Adrenal gland (tissue), 5 donors: ENCODE data around the gene STRC.

Source experiments
- POLR2A ChIP-seq, 2 donors: fragments of 450-650 bp; IDR thresholded peaks; one replicate each; pipeline ENCODE4 v1.6.1; 2017; ENCODE audit warnings: antibody characterized with exemption in 2 of 2, mild to moderate bottlenecking in 2 of 2, moderate library complexity in 1 of 2
- TF ChIP-seq, protein P1 (sequence below), 6 experiments: fragments of 450-650 bp in 4 of 6; fragments of 200-600 bp in 2 of 6; sonication (generic) in 1 of 6; IDR thresholded peaks; 1 replicate in 5 of 6; 2 replicates in 1 of 6; pipeline versions ENCODE4 v1.5.1 to v1.8.0; 2016 to 2021; ENCODE audit warnings: antibody characterized with exemption in 6 of 6, mild to moderate bottlenecking in 2 of 6, moderate library complexity in 1 of 6
- donor health status: DM: no; HTN: no; CAD: no.

DNA sequence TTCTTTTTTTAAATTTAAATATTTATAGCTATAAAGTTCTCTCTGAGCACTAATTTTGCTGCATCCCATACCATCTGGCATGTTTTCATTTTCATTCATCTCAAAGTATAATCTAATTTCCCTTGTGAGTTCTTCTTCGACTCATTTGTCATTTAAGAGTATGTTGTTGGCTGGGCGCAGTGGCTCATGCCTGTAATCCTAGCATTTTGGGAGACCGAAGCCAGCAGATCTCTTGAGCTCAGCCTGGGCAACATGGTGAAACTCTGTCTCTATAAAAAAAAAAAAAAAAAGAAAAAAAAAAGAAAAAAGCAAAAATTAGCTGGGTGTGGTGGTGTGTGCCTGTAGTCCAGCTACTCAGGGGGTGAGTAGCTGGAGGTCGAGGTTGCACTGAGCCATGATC, 66.3 kb downstream of the STRC start:
- TF ChIP-seq, protein P1, sequence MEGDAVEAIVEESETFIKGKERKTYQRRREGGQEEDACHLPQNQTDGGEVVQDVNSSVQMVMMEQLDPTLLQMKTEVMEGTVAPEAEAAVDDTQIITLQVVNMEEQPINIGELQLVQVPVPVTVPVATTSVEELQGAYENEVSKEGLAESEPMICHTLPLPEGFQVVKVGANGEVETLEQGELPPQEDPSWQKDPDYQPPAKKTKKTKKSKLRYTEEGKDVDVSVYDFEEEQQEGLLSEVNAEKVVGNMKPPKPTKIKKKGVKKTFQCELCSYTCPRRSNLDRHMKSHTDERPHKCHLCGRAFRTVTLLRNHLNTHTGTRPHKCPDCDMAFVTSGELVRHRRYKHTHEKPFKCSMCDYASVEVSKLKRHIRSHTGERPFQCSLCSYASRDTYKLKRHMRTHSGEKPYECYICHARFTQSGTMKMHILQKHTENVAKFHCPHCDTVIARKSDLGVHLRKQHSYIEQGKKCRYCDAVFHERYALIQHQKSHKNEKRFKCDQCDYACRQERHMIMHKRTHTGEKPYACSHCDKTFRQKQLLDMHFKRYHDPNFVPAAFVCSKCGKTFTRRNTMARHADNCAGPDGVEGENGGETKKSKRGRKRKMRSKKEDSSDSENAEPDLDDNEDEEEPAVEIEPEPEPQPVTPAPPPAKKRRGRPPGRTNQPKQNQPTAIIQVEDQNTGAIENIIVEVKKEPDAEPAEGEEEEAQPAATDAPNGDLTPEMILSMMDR (IDR thresholded peaks at IDR 0.05): no peak
- TF ChIP-seq POLR2A (IDR thresholded peaks at IDR 0.05): no peak
